Measurements from ENCODE around the gene ZC3H7B. TPM values are rescaled to one million over a fixed set of nuclear protein-coding genes. Genes with fewer than 3 reads are reported as not detected.

The ZC3H7B gene
- total RNA-seq, 1 experiment from 2014 or later = 60.6 TPM

DNA sequence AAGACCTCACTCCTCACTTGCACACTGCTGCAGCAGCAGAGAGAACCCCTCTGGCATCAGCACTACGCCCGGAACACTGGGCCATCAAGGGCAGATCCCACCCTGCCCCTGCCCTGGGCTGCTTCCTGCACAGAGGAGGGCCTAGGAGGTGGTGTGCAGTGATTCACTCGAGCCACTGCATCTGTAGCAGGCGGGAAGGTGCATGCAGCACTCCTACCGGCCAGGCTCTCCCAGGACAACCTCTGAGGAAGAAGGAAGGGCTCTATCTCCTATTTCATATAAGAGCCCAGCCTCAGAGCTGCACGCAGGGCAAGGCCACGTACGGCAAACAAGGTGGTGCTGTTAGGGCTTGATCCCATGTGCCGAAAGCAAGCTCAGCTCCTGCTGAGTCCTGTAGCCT, 29.5 kb upstream of the ZC3H7B start:
- Mint-ChIP-seq H3K9me3 (ENCODE audit: unreplicated experiment) (no peaks in the 10 kb centered on the region), H3K36me3 (ENCODE audit: insufficient read depth, unreplicated experiment) (peaks cover 92% of the 10 kb centered on the region), H3K27me3 (ENCODE audit: insufficient read depth, unreplicated experiment) (no peaks in the 10 kb centered on the region), H3K27ac (ENCODE audit: unreplicated experiment) (no peak overlapping the region), H3K4me3 (ENCODE audit: unreplicated experiment) (no peak overlapping the region), H3K4me1 (ENCODE audit: low read depth, unreplicated experiment) (no peaks in the 10 kb centered on the region)
- TF ChIP-seq, protein P1, sequence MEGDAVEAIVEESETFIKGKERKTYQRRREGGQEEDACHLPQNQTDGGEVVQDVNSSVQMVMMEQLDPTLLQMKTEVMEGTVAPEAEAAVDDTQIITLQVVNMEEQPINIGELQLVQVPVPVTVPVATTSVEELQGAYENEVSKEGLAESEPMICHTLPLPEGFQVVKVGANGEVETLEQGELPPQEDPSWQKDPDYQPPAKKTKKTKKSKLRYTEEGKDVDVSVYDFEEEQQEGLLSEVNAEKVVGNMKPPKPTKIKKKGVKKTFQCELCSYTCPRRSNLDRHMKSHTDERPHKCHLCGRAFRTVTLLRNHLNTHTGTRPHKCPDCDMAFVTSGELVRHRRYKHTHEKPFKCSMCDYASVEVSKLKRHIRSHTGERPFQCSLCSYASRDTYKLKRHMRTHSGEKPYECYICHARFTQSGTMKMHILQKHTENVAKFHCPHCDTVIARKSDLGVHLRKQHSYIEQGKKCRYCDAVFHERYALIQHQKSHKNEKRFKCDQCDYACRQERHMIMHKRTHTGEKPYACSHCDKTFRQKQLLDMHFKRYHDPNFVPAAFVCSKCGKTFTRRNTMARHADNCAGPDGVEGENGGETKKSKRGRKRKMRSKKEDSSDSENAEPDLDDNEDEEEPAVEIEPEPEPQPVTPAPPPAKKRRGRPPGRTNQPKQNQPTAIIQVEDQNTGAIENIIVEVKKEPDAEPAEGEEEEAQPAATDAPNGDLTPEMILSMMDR (IDR thresholded peaks at IDR 0.05; ENCODE audit: insufficient read depth in 1 of 2, low read depth in 1 of 2, low read length in 1 of 2, severe bottlenecking in 1 of 2, unreplicated experiment in 1 of 2) = no peak
- H3K9me3 ChIP-seq = no peaks in the 10 kb centered on the region
- no peaks in the 10 kb centered on the region for H3K4me1 ChIP-seq
- no TSS peak for BruUV-seq (replicated peaks)
- POLR2A ChIA-PET = no interaction called here
- H3K36me3 ChIP-seq (ENCODE audit: control insufficient read depth, insufficient read depth, low read length) = peaks cover 1% of the 10 kb centered on the region
- no peak overlapping the region for H3K4me3 ChIP-seq (ENCODE audit: low read depth, low read length)
- no peaks in the 10 kb centered on the region for H3K27me3 ChIP-seq (replicated peaks; ENCODE audit: control insufficient read depth, insufficient read depth, low read length)
- no peak for DNase-seq
- CTCF ChIA-PET = no interaction called here
- intact Hi-C loops (cut with micrococcal nuclease; ENCODE audit: unreplicated experiment) = no loop called here

DNA sequence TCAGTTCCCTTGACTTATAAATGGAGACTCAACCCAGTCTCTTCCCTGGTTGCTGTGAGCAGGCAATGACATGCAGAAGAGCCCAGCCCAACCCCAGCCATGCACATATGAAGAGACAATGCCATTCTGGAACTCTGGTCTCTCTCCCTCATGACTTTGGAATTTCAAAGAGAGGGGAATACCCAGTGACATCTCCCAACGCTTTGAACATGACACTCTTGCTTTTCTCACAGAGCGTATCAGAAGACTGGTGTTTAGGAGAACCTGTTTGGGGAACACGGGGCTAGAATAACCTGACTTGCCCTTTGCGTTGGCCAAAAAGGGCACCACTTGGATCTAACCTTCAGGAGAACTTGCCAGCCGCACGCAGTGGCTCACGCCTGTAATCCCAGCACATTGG, 28.2 kb upstream of the ZC3H7B start:
- no peaks in the 10 kb centered on the region for H3K9me3 ChIP-seq
- no peaks in the 10 kb centered on the region for H3K4me1 ChIP-seq
- H3K4me1 Mint-ChIP-seq (ENCODE audit: low read depth, unreplicated experiment) = no peaks in the 10 kb centered on the region
- H3K27me3 Mint-ChIP-seq (ENCODE audit: insufficient read depth, unreplicated experiment) = no peaks in the 10 kb centered on the region
- ChIA-PET CTCF (no interaction called here), POLR2A (no interaction called here)
- peaks cover 92% of the 10 kb centered on the region for H3K36me3 Mint-ChIP-seq (ENCODE audit: insufficient read depth, unreplicated experiment)
- no peak overlapping the region for H3K27ac Mint-ChIP-seq (ENCODE audit: unreplicated experiment)
- no peak for DNase-seq
- BruUV-seq (replicated peaks) = no TSS peak
- H3K4me3 Mint-ChIP-seq (ENCODE audit: unreplicated experiment) = no peak overlapping the region
- H3K4me3 ChIP-seq (ENCODE audit: low read depth, low read length) = no peak overlapping the region
- H3K27me3 ChIP-seq (replicated peaks; ENCODE audit: control insufficient read depth, insufficient read depth, low read length) = no peaks in the 10 kb centered on the region
- intact Hi-C loops (cut with micrococcal nuclease; ENCODE audit: unreplicated experiment) = no loop called here
- H3K9me3 Mint-ChIP-seq (ENCODE audit: unreplicated experiment) = no peaks in the 10 kb centered on the region
- peaks cover 3% of the 10 kb centered on the region for H3K36me3 ChIP-seq (ENCODE audit: control insufficient read depth, insufficient read depth, low read length)
- TF ChIP-seq, protein P1 (IDR thresholded peaks at IDR 0.05; ENCODE audit: insufficient read depth in 1 of 2, low read depth in 1 of 2, low read length in 1 of 2, severe bottlenecking in 1 of 2, unreplicated experiment in 1 of 2) = no peak

DNA sequence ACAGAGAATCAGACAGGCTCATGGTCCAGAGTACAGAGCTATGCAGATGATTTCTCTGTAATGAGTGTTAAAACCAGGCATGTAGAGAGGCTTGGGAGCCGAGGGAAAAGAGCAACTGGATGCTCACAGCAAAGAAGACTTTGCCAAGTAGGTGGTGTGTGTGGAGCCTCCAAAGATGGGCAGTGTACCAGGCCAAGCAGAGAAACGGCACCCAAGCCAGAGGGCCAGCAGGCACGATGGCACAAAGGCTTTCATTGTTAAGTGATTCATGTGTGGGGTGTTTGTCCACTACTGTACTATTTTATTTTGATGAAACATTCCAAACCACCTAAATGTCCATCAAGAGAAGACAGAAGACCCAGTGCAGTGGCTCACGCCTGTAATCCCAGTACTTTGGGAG, 26.5 kb upstream of the ZC3H7B start:
- no peaks in the 10 kb centered on the region for H3K27me3 Mint-ChIP-seq (ENCODE audit: insufficient read depth, unreplicated experiment)
- intact Hi-C loops (cut with micrococcal nuclease; ENCODE audit: unreplicated experiment) = no loop called here

More for the DNA sequence above, 26.5 kb upstream of the ZC3H7B start:
- no peaks in the 10 kb centered on the region for H3K4me1 ChIP-seq
- no TSS peak for BruUV-seq (replicated peaks)
- no peak for DNase-seq
- no peaks in the 10 kb centered on the region for H3K4me1 Mint-ChIP-seq (ENCODE audit: low read depth, unreplicated experiment)
- no peaks in the 10 kb centered on the region for H3K9me3 Mint-ChIP-seq (ENCODE audit: unreplicated experiment)
- H3K27ac Mint-ChIP-seq (ENCODE audit: unreplicated experiment) = no peak overlapping the region
- H3K27me3 ChIP-seq (replicated peaks; ENCODE audit: control insufficient read depth, insufficient read depth, low read length) = no peaks in the 10 kb centered on the region
- ChIA-PET CTCF (no interaction called here), POLR2A (no interaction called here)
- TF ChIP-seq, protein P1 (IDR thresholded peaks at IDR 0.05; ENCODE audit: insufficient read depth in 1 of 2, low read depth in 1 of 2, low read length in 1 of 2, severe bottlenecking in 1 of 2, unreplicated experiment in 1 of 2) = no peak
- H3K4me3 ChIP-seq (ENCODE audit: low read depth, low read length) = no peak overlapping the region
- peaks cover 96% of the 10 kb centered on the region for H3K36me3 Mint-ChIP-seq (ENCODE audit: insufficient read depth, unreplicated experiment)
- H3K9me3 ChIP-seq = no peaks in the 10 kb centered on the region
- no peak overlapping the region for H3K4me3 Mint-ChIP-seq (ENCODE audit: unreplicated experiment)
- H3K36me3 ChIP-seq (ENCODE audit: control insufficient read depth, insufficient read depth, low read length) = peaks cover 3% of the 10 kb centered on the region
